CD4-positive, alpha-beta T cell treated with Interleukin-6 for 4 hours (primary cell): ENCODE data around the gene PRXL2A.
A peak's percentile ranks its signal among the peaks of the same experiment; 100 is the strongest.
"Not testable (repeated sequence)": the region's sequence is repeated elsewhere in the genome, so short reads cannot be mapped to it uniquely, and the experiment has no call there.

Source experiments
- DNase-seq: peaks from one replicate; pipeline ENCODE4 v3.0.0-alpha.2; 2020; ENCODE audit warnings: mixed read lengths

Gene PRXL2A

DNA sequence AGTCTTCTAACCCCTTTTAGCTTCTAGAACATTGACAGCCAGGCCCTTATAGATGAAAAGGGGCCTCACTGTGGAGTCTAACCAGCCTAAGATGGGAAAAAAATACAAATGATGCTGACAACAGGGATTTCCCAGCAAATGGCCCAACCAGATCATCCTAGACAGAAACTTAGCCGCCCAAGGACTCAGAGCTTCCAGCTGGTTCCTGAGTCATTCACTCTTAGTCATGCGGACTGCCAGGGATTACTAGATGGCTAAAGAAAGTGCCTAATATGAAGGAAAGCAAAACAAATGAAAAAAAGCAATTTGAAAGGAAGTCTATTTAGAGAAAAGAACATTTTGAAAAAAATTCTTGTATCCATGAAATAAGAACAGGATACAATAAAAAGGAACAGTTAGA lies 69.5 kb downstream of the PRXL2A start:
- no peak for DNase-seq

DNA sequence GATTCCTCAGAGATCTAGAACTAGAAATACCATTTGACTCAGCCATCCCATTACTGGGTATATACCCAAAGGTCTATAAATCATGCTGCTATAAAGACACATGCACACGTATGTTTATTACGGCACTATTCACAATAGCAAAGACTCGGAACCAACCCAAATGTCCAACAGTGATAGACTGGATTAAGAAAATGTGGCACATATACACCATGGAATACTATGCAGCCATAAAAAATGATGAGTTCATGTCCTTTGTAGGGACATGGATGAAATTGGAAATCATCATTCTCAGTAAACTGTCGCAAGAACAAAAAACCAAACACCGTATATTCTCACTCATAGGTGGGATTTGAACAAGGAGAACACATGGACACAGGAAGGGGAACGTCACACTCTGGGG lies 72.0 kb downstream of the PRXL2A start:
- not testable (repeated sequence) for DNase-seq

DNA sequence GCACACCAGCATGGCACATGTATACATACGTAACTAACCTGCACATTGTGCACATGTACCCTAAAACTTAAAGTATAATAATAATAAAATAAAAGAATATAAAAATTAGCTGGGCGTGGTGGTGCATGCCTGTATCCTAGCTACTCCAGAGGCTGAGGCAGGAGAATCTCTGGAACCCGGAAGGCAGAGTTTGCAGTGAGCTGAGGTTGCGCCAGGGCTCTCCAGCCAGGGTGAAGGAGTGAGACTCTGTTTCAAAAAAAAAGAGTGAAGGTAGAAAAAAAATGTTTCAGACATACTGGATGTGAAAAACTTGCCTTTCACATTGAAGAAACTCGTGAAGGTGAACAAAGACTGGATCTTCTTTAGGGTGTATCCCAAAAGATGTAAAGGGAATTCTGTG lies 72.5 kb downstream of the PRXL2A start:
- DNase-seq = no peak

DNA sequence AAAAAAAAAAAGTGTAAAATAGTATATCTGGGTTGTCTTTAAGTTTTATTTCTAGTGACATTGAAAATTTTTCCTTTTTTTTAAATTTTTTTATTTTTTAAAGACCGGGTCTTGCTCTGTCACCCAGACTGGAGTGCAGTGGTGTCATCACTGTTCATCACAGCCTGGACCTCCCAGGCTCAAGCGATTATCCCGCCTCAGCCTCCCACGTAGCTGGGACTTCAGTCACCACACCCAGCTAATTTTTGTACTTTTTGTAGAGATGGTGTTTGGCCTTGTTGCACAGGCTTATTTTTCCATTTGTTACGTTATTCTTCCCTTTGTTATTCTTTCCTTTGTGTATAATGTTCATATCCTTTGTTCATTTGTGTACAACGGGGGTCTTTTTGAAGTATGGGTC lies 75.9 kb downstream of the PRXL2A start:
- no peak for DNase-seq

DNA sequence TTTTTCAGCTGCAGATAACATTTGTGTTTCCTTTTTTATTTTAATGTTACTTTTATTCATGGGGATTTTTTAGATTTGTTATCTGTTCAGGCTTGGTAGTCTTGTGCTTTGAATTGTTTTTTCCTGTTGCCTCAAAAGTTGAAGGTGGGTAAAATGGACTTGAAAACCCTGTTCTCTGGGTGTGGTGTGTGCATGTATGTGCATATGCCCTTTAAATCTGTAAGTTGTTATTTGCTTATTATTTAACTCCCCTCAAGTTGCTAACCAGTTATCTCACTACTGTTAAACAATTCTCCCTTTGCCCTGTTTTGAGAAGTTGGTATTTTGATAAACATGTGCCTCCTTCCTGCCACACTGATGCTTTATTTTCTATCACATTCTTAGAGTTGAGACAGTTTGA lies 76.3 kb downstream of the PRXL2A start:
- no peak for DNase-seq

DNA sequence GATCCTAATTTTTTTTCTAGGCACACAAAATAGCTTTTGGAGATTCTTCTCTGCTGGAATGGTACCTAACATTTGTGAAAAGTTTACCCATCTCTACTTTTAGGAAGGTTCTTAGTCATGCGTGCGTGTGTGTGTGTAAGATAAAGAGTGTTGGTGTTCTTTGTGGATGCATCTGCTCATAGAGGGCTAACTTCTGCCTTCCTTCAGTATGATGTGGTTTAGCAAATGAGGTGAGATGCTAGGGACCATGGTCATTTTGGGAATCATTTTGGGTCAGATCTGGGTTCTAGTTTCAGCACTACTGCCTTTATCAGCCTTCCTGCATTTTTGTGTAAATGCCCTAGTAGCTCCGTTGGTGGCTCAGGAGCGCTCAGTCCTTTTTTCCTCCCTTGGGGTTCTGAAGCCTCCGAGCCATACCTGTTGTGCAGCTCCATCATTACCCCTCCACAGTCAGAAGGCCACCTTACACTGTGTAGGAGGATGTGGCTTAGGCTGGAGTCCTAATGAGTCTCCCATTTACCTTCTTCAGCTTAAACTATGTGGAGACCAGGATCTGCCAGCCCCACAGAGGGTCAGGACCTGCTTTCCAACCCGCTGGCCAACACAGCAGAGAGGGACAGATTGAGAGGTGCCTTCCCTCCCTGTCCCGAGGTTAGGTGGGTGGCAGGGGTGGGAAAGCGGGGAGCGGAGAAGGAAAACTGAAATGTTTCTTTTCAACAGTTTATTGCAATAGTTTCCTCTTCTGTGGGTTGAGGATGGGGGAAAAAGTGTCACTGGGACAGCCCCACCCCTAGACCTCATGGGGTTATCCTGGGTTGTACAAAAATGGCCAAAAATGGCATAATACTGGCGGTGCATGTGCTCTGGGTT lies 77.0 kb downstream of the PRXL2A start:
- no peak for DNase-seq

DNA sequence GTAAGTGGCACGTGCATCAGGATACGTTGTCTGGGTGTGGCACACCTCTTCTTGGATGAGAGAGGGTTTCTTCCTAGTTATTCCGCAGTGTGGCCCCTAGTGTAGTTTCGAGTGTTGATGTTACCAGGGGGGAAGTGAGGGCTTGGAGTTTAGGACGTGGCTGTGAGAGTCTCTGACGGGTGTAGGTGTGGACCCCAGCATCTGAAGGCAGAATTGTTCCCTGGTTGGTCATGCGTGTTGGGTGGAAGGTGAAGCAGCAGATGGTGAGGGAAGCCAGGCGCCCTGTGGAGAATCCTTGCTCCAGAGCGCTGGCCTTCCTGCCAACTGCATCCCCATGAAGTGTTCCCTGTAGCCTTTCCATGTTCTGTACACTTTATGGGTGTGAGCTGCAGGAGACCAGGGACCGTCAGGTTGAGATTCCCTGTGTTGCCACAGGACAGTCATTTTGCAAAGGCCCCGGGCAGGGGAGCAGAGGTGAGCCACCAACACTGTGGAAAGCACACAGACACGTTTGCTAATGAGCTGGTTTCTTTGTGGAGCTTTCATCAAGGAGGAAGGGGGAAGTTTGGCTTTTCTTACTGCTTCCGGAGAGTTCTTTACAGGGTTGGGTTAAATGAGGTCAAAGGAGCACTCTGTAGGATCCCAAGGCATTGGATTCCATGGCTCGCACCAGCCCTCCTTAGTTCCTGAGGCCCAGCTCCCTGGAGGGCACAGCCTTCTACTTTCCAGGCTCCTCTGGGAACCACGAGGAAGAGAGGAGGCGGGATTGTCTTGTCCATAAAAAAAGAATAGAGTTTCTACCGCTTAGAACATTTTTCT lies 77.8 kb downstream of the PRXL2A start:
- peak; percentile 52 for DNase-seq
